Neutrophil (primary cell): ENCODE measurements around the gene RPLP2.

Source experiments
- H3K27ac ChIP-seq: fragments of 200-600 bp; sonication (generic); 2 replicates; pipeline ENCODE4 v1.5.1; 2016; ENCODE audit warnings: mild to moderate bottlenecking, moderate library complexity
- H3K27me3 ChIP-seq: fragments of 200-600 bp; sonication (generic); 2 replicates; pipeline ENCODE4 v1.6.0; 2016; ENCODE audit warnings: mild to moderate bottlenecking
- H3K36me3 ChIP-seq: fragments of 200-600 bp; sonication (generic); 2 replicates; pipeline ENCODE4 v1.5.1; 2017
- H3K4me1 ChIP-seq, 2 experiments: fragments of 200-600 bp in 1 of 2; sonication (generic) in 1 of 2; 1 replicate in 1 of 2; 2 replicates in 1 of 2; pipeline versions ENCODE4 v1.5.1 to v1.6.1; 2013 to 2016; ENCODE audit warnings: low read depth in 1 of 2, low read length in 1 of 2, mild to moderate bottlenecking in 1 of 2, moderate library complexity in 1 of 2; ENCODE audit not compliant: control insufficient read depth in 1 of 2, insufficient read depth in 1 of 2
- H3K4me3 ChIP-seq, 2 experiments: fragments of 200-600 bp in 1 of 2; sonication (generic) in 1 of 2; 1 replicate in 1 of 2; 2 replicates in 1 of 2; pipeline ENCODE4 v1.5.1; 2013 to 2016; ENCODE audit warnings: low read depth in 1 of 2, low read length in 1 of 2, mild to moderate bottlenecking in 1 of 2, moderate library complexity in 1 of 2
- H3K9me3 ChIP-seq: fragments of 200-600 bp; sonication (generic); 2 replicates; pipeline ENCODE4 v1.5.1; 2016
- CTCF ChIP-seq: fragments of 200-600 bp; sonication (generic); IDR thresholded peaks from 2 replicates; pipeline ENCODE4 v1.5.1; 2016; ENCODE audit warnings: antibody characterized with exemption

Gene RPLP2

GRCh38 chr11:796565-797295, 13.0 kb upstream of the RPLP2 start:
- no peak for TF ChIP-seq CTCF
- no peaks in the 10 kb centered on the region for H3K27me3 ChIP-seq
- peak overlapping the region; percentile 61 to 90 for H3K4me3 ChIP-seq
- peaks cover 3% of the 10 kb centered on the region for H3K36me3 ChIP-seq
- H3K4me1 ChIP-seq = peaks cover 26 to 35% of the 10 kb centered on the region in 2 experiments
- H3K27ac ChIP-seq = peak overlapping the region; percentile 82
- H3K9me3 ChIP-seq = no peaks in the 10 kb centered on the region

GRCh38 chr11:797296-798092, 12.3 kb upstream of the RPLP2 start:
- Histone ChIP-seq H3K4me1 (peaks cover 26 to 35% of the 10 kb centered on the region in 2 experiments), H3K27me3 (no peaks in the 10 kb centered on the region), H3K27ac (peak overlapping the region; percentile 82), H3K36me3 (no peaks in the 10 kb centered on the region), H3K4me3 (peak overlapping the region; percentile 61 to 90), H3K9me3 (no peaks in the 10 kb centered on the region)
- no peak for TF ChIP-seq CTCF

- H3K36me3 ChIP-seq = no peaks in the 10 kb centered on the region
- peak within 1 kb of the TSS; percentile 82 for H3K27ac ChIP-seq
- H3K9me3 ChIP-seq = no peaks in the 10 kb centered on the region
- peak; percentile 99 for TF ChIP-seq CTCF
- H3K4me1 ChIP-seq = peaks cover 26 to 35% of the 10 kb centered on the region in 2 experiments
- peak within 1 kb of the TSS; percentile 61 to 90 for H3K4me3 ChIP-seq
- no peaks in the 10 kb centered on the region for H3K27me3 ChIP-seq
Observed at GRCh38 chr11:798093-798713, 11.6 kb upstream of the RPLP2 start, which contains the start of gene SLC25A22. SLC25A22 (minus strand) TSS chr11:798281; CDS start chr11:795006, 3,275 bp downstream.

- H3K4me3 ChIP-seq = no peak overlapping the region
- no peaks in the 10 kb centered on the region for H3K27me3 ChIP-seq
- no peak for TF ChIP-seq CTCF
- peaks cover 37 to 47% of the 10 kb centered on the region in 2 experiments for H3K4me1 ChIP-seq
- H3K27ac ChIP-seq = no peak overlapping the region
- H3K36me3 ChIP-seq = no peaks in the 10 kb centered on the region
- H3K9me3 ChIP-seq = no peaks in the 10 kb centered on the region
Observed at GRCh38 chr11:799641-800316, 10.0 kb upstream of the RPLP2 start.

GRCh38 chr11:800473-800872, 9.3 kb upstream of the RPLP2 start:
- no peaks in the 10 kb centered on the region for H3K9me3 ChIP-seq
- no peak overlapping the region for H3K27ac ChIP-seq
- H3K36me3 ChIP-seq = no peaks in the 10 kb centered on the region
- no peak overlapping the region for H3K4me3 ChIP-seq
- TF ChIP-seq CTCF = no peak
- H3K4me1 ChIP-seq = peaks cover 39 to 49% of the 10 kb centered on the region in 2 experiments
- no peaks in the 10 kb centered on the region for H3K27me3 ChIP-seq
